Adipocyte (in vitro differentiated cells): ENCODE results near the gene GABRA4.
A peak's percentile ranks its signal among the peaks of the same experiment; 100 is the strongest.

Experiments
- DNase-seq: peaks from one replicate; pipeline ENCODE4 v3.0.0-alpha.2; 2015; ENCODE audit warnings: low read depth
- H3K27me3 ChIP-seq: replicated peaks from 2 replicates; pipeline ENCODE4 v1.7.0; 2013; ENCODE audit warnings: mild to moderate bottlenecking, low read length, moderate library complexity; ENCODE audit not compliant: control insufficient read depth, insufficient read depth
- H3K36me3 ChIP-seq: 2 replicates; pipeline ENCODE4 v1.7.0; 2013; ENCODE audit warnings: low read length, mild to moderate bottlenecking, moderate library complexity; ENCODE audit not compliant: control insufficient read depth, insufficient read depth, severe bottlenecking
- H3K4me1 ChIP-seq: 2 replicates; pipeline ENCODE4 v1.7.0; 2013; ENCODE audit warnings: mild to moderate bottlenecking, low read length, moderate library complexity; ENCODE audit not compliant: control insufficient read depth, insufficient read depth
- H3K4me3 ChIP-seq: 2 replicates; pipeline ENCODE4 v1.7.0; 2013; ENCODE audit warnings: mild to moderate bottlenecking, low read length, moderate library complexity
- H3K9ac ChIP-seq: 2 replicates; pipeline ENCODE4 v1.7.0; 2013; ENCODE audit warnings: mild to moderate bottlenecking, low read length, moderate library complexity
- H3K9me3 ChIP-seq: 2 replicates; pipeline ENCODE4 v1.7.0; 2013; ENCODE audit warnings: mild to moderate bottlenecking, low read length, moderate library complexity; ENCODE audit not compliant: control insufficient read depth

GABRA4 gene

GRCh38 chr4:47010912-47011446 lies 17.6 kb upstream of the GABRA4 start:
- no peak overlapping the region for H3K4me3 ChIP-seq
- DNase-seq, result peak; percentile 5
- H3K27me3 ChIP-seq, result no peaks in the 10 kb centered on the region
- H3K9me3 ChIP-seq, result no peaks in the 10 kb centered on the region
- no peak overlapping the region for H3K9ac ChIP-seq
- H3K36me3 ChIP-seq, result no peaks in the 10 kb centered on the region
- peaks cover 4% of the 10 kb centered on the region for H3K4me1 ChIP-seq

- Histone ChIP-seq H3K4me1 (peaks cover 4% of the 10 kb centered on the region), H3K9ac (no peak overlapping the region), H3K9me3 (no peaks in the 10 kb centered on the region), H3K36me3 (no peaks in the 10 kb centered on the region), H3K27me3 (no peaks in the 10 kb centered on the region), H3K4me3 (no peak overlapping the region)
- no peak for DNase-seq
These were observed 17.0 kb upstream of the GABRA4 start for GRCh38 chr4:47010347-47010911.

GRCh38 chr4:47002580-47002979 lies 9.2 kb upstream of the GABRA4 start:
- peak; percentile 61 for DNase-seq

GRCh38 chr4:47000406-47000805 lies 7.0 kb upstream of the GABRA4 start:
- DNase-seq, result no peak
- no peaks in the 10 kb centered on the region for H3K9me3 ChIP-seq
- H3K36me3 ChIP-seq, result no peaks in the 10 kb centered on the region
- peaks cover 3% of the 10 kb centered on the region for H3K27me3 ChIP-seq
- H3K4me1 ChIP-seq, result peaks cover 10% of the 10 kb centered on the region
- no peak overlapping the region for H3K4me3 ChIP-seq
- no peak overlapping the region for H3K9ac ChIP-seq

More at GRCh38 chr4:47002580-47002979, 9.2 kb upstream of the GABRA4 start:
- no peak overlapping the region for H3K9ac ChIP-seq
- H3K9me3 ChIP-seq, result no peaks in the 10 kb centered on the region
- no peaks in the 10 kb centered on the region for H3K27me3 ChIP-seq
- peaks cover 10% of the 10 kb centered on the region for H3K4me1 ChIP-seq
- no peak overlapping the region for H3K4me3 ChIP-seq
- no peaks in the 10 kb centered on the region for H3K36me3 ChIP-seq

GRCh38 chr4:46999566-46999965 lies 6.2 kb upstream of the GABRA4 start:
- Histone ChIP-seq H3K4me1 (peaks cover 10% of the 10 kb centered on the region), H3K9me3 (no peaks in the 10 kb centered on the region), H3K27me3 (peaks cover 9% of the 10 kb centered on the region), H3K9ac (no peak overlapping the region), H3K36me3 (no peaks in the 10 kb centered on the region), H3K4me3 (no peak overlapping the region)
- DNase-seq, result peak; percentile 54

GRCh38 chr4:46994007-46994405 lies 625 bp upstream of the GABRA4 start:
- no peak overlapping the region for H3K9ac ChIP-seq
- H3K9me3 ChIP-seq, result no peaks in the 10 kb centered on the region
- H3K4me3 ChIP-seq, result peak overlapping the region; percentile 52
- no peaks in the 10 kb centered on the region for H3K36me3 ChIP-seq
- H3K4me1 ChIP-seq, result peaks cover 13% of the 10 kb centered on the region
- peaks cover 58% of the 10 kb centered on the region for H3K27me3 ChIP-seq
- peak; percentile 17 for DNase-seq

- H3K27me3 ChIP-seq, result peaks cover 72% of the 10 kb centered on the region
- no peak for DNase-seq
- no peaks in the 10 kb centered on the region for H3K9me3 ChIP-seq
These were observed 1.0 kb downstream of the GABRA4 start for GRCh38 chr4:46992338-46992737.

GRCh38 chr4:46986922-46987638 lies 6.3 kb downstream of the GABRA4 start:
- DNase-seq, result no peak
- H3K9me3 ChIP-seq, result no peaks in the 10 kb centered on the region
- no peak overlapping the region for H3K4me3 ChIP-seq
- no peaks in the 10 kb centered on the region for H3K4me1 ChIP-seq
- no peaks in the 10 kb centered on the region for H3K36me3 ChIP-seq
- H3K9ac ChIP-seq, result no peak overlapping the region
- peaks cover 53% of the 10 kb centered on the region for H3K27me3 ChIP-seq

More at GRCh38 chr4:46992338-46992737, 1.0 kb downstream of the GABRA4 start:
- peaks cover 13% of the 10 kb centered on the region for H3K4me1 ChIP-seq
- no peak overlapping the region for H3K4me3 ChIP-seq
- no peak overlapping the region for H3K9ac ChIP-seq
- no peaks in the 10 kb centered on the region for H3K36me3 ChIP-seq

- no peaks in the 10 kb centered on the region for H3K4me1 ChIP-seq
- no peak overlapping the region for H3K9ac ChIP-seq
- DNase-seq, result no peak
- H3K9me3 ChIP-seq, result no peaks in the 10 kb centered on the region
- no peaks in the 10 kb centered on the region for H3K36me3 ChIP-seq
- peaks cover 43% of the 10 kb centered on the region for H3K27me3 ChIP-seq
- no peak overlapping the region for H3K4me3 ChIP-seq
These were observed 8.6 kb downstream of the GABRA4 start for GRCh38 chr4:46984781-46985180.

GRCh38 chr4:46980851-46981250 lies 12.5 kb downstream of the GABRA4 start:
- H3K36me3 ChIP-seq, result no peaks in the 10 kb centered on the region

GRCh38 chr4:46979726-46980125 lies 13.7 kb downstream of the GABRA4 start:
- no peaks in the 10 kb centered on the region for H3K36me3 ChIP-seq
- H3K9ac ChIP-seq, result no peak overlapping the region
- H3K4me1 ChIP-seq, result peaks cover 4% of the 10 kb centered on the region
- DNase-seq, result no peak
- no peaks in the 10 kb centered on the region for H3K9me3 ChIP-seq
- peaks cover 9% of the 10 kb centered on the region for H3K27me3 ChIP-seq
- no peak overlapping the region for H3K4me3 ChIP-seq

More at GRCh38 chr4:46980851-46981250, 12.5 kb downstream of the GABRA4 start:
- DNase-seq, result no peak
- Histone ChIP-seq H3K4me1 (no peaks in the 10 kb centered on the region), H3K9ac (no peak overlapping the region), H3K9me3 (no peaks in the 10 kb centered on the region), H3K27me3 (peaks cover 14% of the 10 kb centered on the region), H3K4me3 (no peak overlapping the region)
